ENCODE measurements around the gene DCST2. TPM values are rescaled to one million over a fixed set of nuclear protein-coding genes. Genes with fewer than 3 reads are reported as not detected.

The DCST2 gene
- total and polyA plus RNA-seq, 2 of the 8 experiments (the other 6 are each of a cell fraction or from before 2014, with no cell fraction given), result 0.43 to 2.1 TPM

DNA sequence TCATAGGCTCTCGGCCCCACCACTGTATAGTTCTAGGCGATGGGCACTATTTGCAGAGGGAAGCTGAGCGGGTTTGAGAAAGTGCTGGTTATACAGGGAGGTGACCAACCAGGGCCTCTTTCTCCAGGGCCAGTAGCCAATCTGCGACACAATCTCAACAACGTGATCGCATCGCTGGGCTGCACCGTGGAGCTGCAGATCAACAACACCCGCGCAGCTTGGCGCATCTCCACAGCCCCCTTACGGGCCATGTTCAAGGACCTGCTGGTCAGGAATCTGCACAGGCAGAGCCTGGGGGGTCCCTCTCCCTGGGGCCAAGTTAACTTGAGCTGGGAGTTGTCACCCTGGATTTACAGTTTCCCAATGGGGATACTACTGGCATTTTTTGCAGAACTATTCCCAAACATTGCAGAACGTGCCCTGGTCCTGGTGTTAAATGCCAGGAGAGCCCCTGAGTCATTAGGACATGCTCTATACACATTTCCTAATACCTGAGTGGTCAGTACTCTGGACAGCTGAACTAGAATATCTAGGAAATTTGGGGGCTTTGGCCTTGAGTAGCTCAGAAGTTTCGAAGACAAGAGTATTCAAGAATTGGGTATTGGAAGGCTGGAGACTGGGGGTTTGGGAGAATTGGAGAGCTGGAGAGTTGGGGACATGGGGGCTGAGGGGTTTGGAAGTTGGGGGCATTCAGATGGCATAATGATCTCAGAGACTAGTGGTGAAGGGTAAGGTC is 6.9 kb upstream of the DCST2 start (continued):
- TF ChIP-seq CEBPB (IDR thresholded peaks at IDR 0.05; ENCODE audit: low read depth, low read length) (no peak), POLR2AphosphoS5 (IDR thresholded peaks at IDR 0.05; ENCODE audit: low read depth, low read length) (no peak), KDM4A (IDR thresholded peaks at IDR 0.05; ENCODE audit: low read depth, low read length, severe bottlenecking) (no peak), JUN (IDR thresholded peaks at IDR 0.05; ENCODE audit: low read depth, low read length) (no peak), RAD21 (IDR thresholded peaks at IDR 0.05 in 1 of 2, conservative IDR thresholded peaks at IDR 0.05 in 1 of 2; ENCODE audit: low read depth in 2 of 2, low read length in 2 of 2) (no peak)
- TF ChIP-seq, protein P1, sequence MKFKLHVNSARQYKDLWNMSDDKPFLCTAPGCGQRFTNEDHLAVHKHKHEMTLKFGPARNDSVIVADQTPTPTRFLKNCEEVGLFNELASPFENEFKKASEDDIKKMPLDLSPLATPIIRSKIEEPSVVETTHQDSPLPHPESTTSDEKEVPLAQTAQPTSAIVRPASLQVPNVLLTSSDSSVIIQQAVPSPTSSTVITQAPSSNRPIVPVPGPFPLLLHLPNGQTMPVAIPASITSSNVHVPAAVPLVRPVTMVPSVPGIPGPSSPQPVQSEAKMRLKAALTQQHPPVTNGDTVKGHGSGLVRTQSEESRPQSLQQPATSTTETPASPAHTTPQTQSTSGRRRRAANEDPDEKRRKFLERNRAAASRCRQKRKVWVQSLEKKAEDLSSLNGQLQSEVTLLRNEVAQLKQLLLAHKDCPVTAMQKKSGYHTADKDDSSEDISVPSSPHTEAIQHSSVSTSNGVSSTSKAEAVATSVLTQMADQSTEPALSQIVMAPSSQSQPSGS (IDR thresholded peaks at IDR 0.05; ENCODE audit: low read length), result no peak

Data from H1 (cell line).